G401.6 (cell line): ENCODE results near the gene NOL4L.

Experiments used
- FAIRE-seq: peaks from 2 replicates; lab custom pipeline; 2012; peaks lifted over from hg19 to GRCh38; lab: Jason Lieb, UNC

NOL4L gene

GRCh38 chr20:32560482-32560988, 24.6 kb downstream of the NOL4L start:
- FAIRE-seq: no peak

- no peak for FAIRE-seq
Measured at GRCh38 chr20:32559753-32560380, 25.3 kb downstream of the NOL4L start.

GRCh38 chr20:32559205-32559752, 25.9 kb downstream of the NOL4L start:
- FAIRE-seq: no peak

GRCh38 chr20:32558526-32558925, 26.6 kb downstream of the NOL4L start:
- FAIRE-seq: no peak

- FAIRE-seq: no peak
Measured at GRCh38 chr20:32557319-32557718, 27.8 kb downstream of the NOL4L start.

GRCh38 chr20:32556312-32557184, 28.6 kb downstream of the NOL4L start:
- no peak for FAIRE-seq

GRCh38 chr20:32555584-32555983, 29.5 kb downstream of the NOL4L start:
- FAIRE-seq: no peak

GRCh38 chr20:32554965-32555289, 30.2 kb downstream of the NOL4L start:
- FAIRE-seq: no peak

- no peak for FAIRE-seq
Measured at GRCh38 chr20:32553618-32554017, 31.5 kb downstream of the NOL4L start.

- no peak for FAIRE-seq
Measured at GRCh38 chr20:32551693-32552092, 33.4 kb downstream of the NOL4L start.

- no peak for FAIRE-seq
Measured at GRCh38 chr20:32549842-32550241, 35.3 kb downstream of the NOL4L start.

- FAIRE-seq: no peak
Measured at GRCh38 chr20:32547753-32548034, 37.4 kb downstream of the NOL4L start.

- FAIRE-seq: no peak
Measured at GRCh38 chr20:32546918-32547752, 38.0 kb downstream of the NOL4L start.

GRCh38 chr20:32544893-32545840, 40.0 kb downstream of the NOL4L start:
- FAIRE-seq: no peak

GRCh38 chr20:32544260-32544722, 40.8 kb downstream of the NOL4L start:
- no peak for FAIRE-seq

- FAIRE-seq: no peak
Measured at GRCh38 chr20:32543570-32544259, 41.4 kb downstream of the NOL4L start.

GRCh38 chr20:32542259-32542615, 42.9 kb downstream of the NOL4L start:
- FAIRE-seq: no peak

GRCh38 chr20:32541323-32542258, 43.5 kb downstream of the NOL4L start:
- no peak for FAIRE-seq

GRCh38 chr20:32539817-32540675, 45.1 kb downstream of the NOL4L start:
- no peak for FAIRE-seq
